ENCODE results near the gene DBNDD2. TPM values are rescaled to one million over a fixed set of nuclear protein-coding genes. Genes with fewer than 3 reads are reported as not detected.

The DBNDD2 gene
- total and polyA plus RNA-seq, 2 donors from 2014 or later = 50.7 to 51.5 TPM

- no peaks in the 10 kb centered on the region for H3K4me1 ChIP-seq (ENCODE audit: control insufficient read depth in 2 of 3, insufficient read depth in 2 of 3, low read depth in 1 of 3, low read length in 3 of 3)
- no peak for DNase-seq
- H3K27ac ChIP-seq (ENCODE audit: low read depth in 2 of 2, low read length in 2 of 2) = no peak overlapping the region
- TF ChIP-seq CTCF (IDR thresholded peaks at IDR 0.05; ENCODE audit: borderline replicate concordance, extremely low read depth, insufficient read depth) = no peak
- no peaks in the 10 kb centered on the region for H3K36me3 ChIP-seq (ENCODE audit: control insufficient read depth in 2 of 3, insufficient read depth in 3 of 3, low read length in 3 of 3)
- no peak for FAIRE-seq
- no peaks in the 10 kb centered on the region for H3K9me3 ChIP-seq (ENCODE audit: control insufficient read depth in 2 of 3, insufficient read depth in 1 of 3, low read length in 3 of 3)
- no peak overlapping the region for H3K4me3 ChIP-seq (ENCODE audit: low read length in 3 of 3)
- intact Hi-C loops (cut with DNase I) = no loop called here
- no peaks in the 10 kb centered on the region for H3K27me3 ChIP-seq (ENCODE audit: control insufficient read depth, insufficient read depth, low read length)
- H3K9ac ChIP-seq (ENCODE audit: low read length in 3 of 3) = no peak overlapping the region
Observed at GRCh38 chr20:45400346-45401031, 7.6 kb upstream of the DBNDD2 start.

- FAIRE-seq = no peak
- intact Hi-C loops (cut with DNase I) = no loop called here
Observed at GRCh38 chr20:45402946-45403345, 5.1 kb upstream of the DBNDD2 start.

GRCh38 chr20:45404438-45404837 lies 3.7 kb upstream of the DBNDD2 start:
- Histone ChIP-seq H3K9me3 (ENCODE audit: control insufficient read depth in 2 of 3, insufficient read depth in 1 of 3, low read length in 3 of 3) (no peaks in the 10 kb centered on the region), H3K9ac (ENCODE audit: low read length in 3 of 3) (no peak overlapping the region), H3K36me3 (ENCODE audit: control insufficient read depth in 2 of 3, insufficient read depth in 3 of 3, low read length in 3 of 3) (no peaks in the 10 kb centered on the region), H3K4me3 (ENCODE audit: low read length in 3 of 3) (no peak overlapping the region), H3K27ac (ENCODE audit: low read depth in 2 of 2, low read length in 2 of 2) (no peak overlapping the region), H3K4me1 (ENCODE audit: control insufficient read depth in 2 of 3, insufficient read depth in 2 of 3, low read depth in 1 of 3, low read length in 3 of 3) (peaks cover 0 to 6% (median 0%) of the 10 kb centered on the region in 3 donors), H3K27me3 (ENCODE audit: control insufficient read depth, insufficient read depth, low read length) (no peaks in the 10 kb centered on the region)
- DNase-seq (no peak), FAIRE-seq (no peak)
- intact Hi-C loops (cut with DNase I) = no loop called here
- TF ChIP-seq CTCF (IDR thresholded peaks at IDR 0.05; ENCODE audit: borderline replicate concordance, extremely low read depth, insufficient read depth) = no peak

More at GRCh38 chr20:45402946-45403345, 5.1 kb upstream of the DBNDD2 start:
- Histone ChIP-seq H3K4me3 (ENCODE audit: low read length in 3 of 3) (no peak overlapping the region), H3K27ac (ENCODE audit: low read depth in 2 of 2, low read length in 2 of 2) (no peak overlapping the region), H3K9me3 (ENCODE audit: control insufficient read depth in 2 of 3, insufficient read depth in 1 of 3, low read length in 3 of 3) (no peaks in the 10 kb centered on the region), H3K4me1 (ENCODE audit: control insufficient read depth in 2 of 3, insufficient read depth in 2 of 3, low read depth in 1 of 3, low read length in 3 of 3) (peaks cover 0 to 6% (median 0%) of the 10 kb centered on the region in 3 donors), H3K9ac (ENCODE audit: low read length in 3 of 3) (no peak overlapping the region), H3K27me3 (ENCODE audit: control insufficient read depth, insufficient read depth, low read length) (no peaks in the 10 kb centered on the region), H3K36me3 (ENCODE audit: control insufficient read depth in 2 of 3, insufficient read depth in 3 of 3, low read length in 3 of 3) (no peaks in the 10 kb centered on the region)
- TF ChIP-seq CTCF (IDR thresholded peaks at IDR 0.05; ENCODE audit: borderline replicate concordance, extremely low read depth, insufficient read depth) = no peak
- DNase-seq = peak in 1 of 5 donors; percentile 18

Data from kidney (tissue), 14 donors.